Stimulated activated CD4-positive, alpha-beta T cell treated with anti-CD3 and anti-CD28 coated beads, Interleukin-12 subunit alpha, Interleukin-12 subunit beta, amount 100 ng/mL, for 48 hours (primary cell): ENCODE measurements around the gene SYT7.
"Not testable (repeated sequence)": the region's sequence is repeated elsewhere in the genome, so short reads cannot be mapped to it uniquely, and the experiment has no call there.

ENCODE experiments used
- DNase-seq, 3 donors: peaks; one replicate each; pipeline ENCODE4 v3.0.0-alpha.2; 2020; ENCODE audit warnings: low read depth in 2 of 3, low spot score in 1 of 3

SYT7 gene

GRCh38 chr11:61581030-61581928 lies at the start of gene SYT7:
SYT7 (minus strand) TSS chr11:61581076; CDS start chr11:61580820, 256 bp downstream.
- peak; percentile 89 to 99 (median 93) for DNase-seq

GRCh38 chr11:61630089-61630488 lies 49.2 kb upstream of the SYT7 start:
- no peak for DNase-seq

- DNase-seq, result no peak
Observed at GRCh38 chr11:61629082-61629833, 48.4 kb upstream of the SYT7 start.

- no peak for DNase-seq
Observed at GRCh38 chr11:61628662-61628970, 47.7 kb upstream of the SYT7 start.

GRCh38 chr11:61627850-61628661 lies 47.2 kb upstream of the SYT7 start:
- peak; percentile 11 to 41 (median 27) for DNase-seq

- DNase-seq, result no peak
Observed at GRCh38 chr11:61626580-61627380, 45.9 kb upstream of the SYT7 start.

- no peak for DNase-seq
Observed at GRCh38 chr11:61625525-61625924, 44.6 kb upstream of the SYT7 start.

GRCh38 chr11:61621917-61622585 lies 41.2 kb upstream of the SYT7 start:
- DNase-seq, result no peak

GRCh38 chr11:61619471-61620226 lies 38.8 kb upstream of the SYT7 start:
- DNase-seq, result no peak

- no peak for DNase-seq
Observed at GRCh38 chr11:61618978-61619377, 38.1 kb upstream of the SYT7 start.

- no peak for DNase-seq
Observed at GRCh38 chr11:61617515-61617914, 36.6 kb upstream of the SYT7 start.

- DNase-seq, result no peak
Observed at GRCh38 chr11:61616434-61616833, 35.6 kb upstream of the SYT7 start.

- DNase-seq, result not testable (repeated sequence)
Observed at GRCh38 chr11:61614782-61615181, 33.9 kb upstream of the SYT7 start.

GRCh38 chr11:61613870-61614269 lies 33.0 kb upstream of the SYT7 start:
- no peak for DNase-seq

GRCh38 chr11:61613051-61613450 lies 32.2 kb upstream of the SYT7 start:
- DNase-seq, result no peak

GRCh38 chr11:61611309-61611708 lies 30.4 kb upstream of the SYT7 start:
- no peak for DNase-seq

- no peak for DNase-seq
Observed at GRCh38 chr11:61610905-61611304, 30.0 kb upstream of the SYT7 start.

GRCh38 chr11:61609980-61610366 lies 29.1 kb upstream of the SYT7 start:
- no peak for DNase-seq
